Ascending aorta (tissue), 2 donors: ENCODE results near the gene TEX10. TPM values are rescaled to one million over a fixed set of nuclear protein-coding genes. Genes with fewer than 3 reads are reported as not detected.

Source experiments
- DNase-seq, 2 donors: peaks; one replicate each; pipeline ENCODE4 v3.0.0-alpha.2; 2019; ENCODE audit warnings: low spot score in 2 of 2
- H3K27ac ChIP-seq, 2 donors: fragments of 200-600 bp; sonication (generic); one replicate each; pipeline ENCODE4 v1.5.1; 2016 to 2017; ENCODE audit warnings: mild to moderate bottlenecking in 1 of 2
- H3K27me3 ChIP-seq: fragments of 200-600 bp; sonication (generic); one replicate; pipeline ENCODE4 v1.5.1; 2017
- H3K36me3 ChIP-seq, 2 donors: fragments of 200-600 bp; sonication (generic); one replicate each; pipeline ENCODE4 v1.5.1; 2016
- H3K4me1 ChIP-seq, 2 donors: fragments of 200-600 bp; sonication (generic); one replicate each; pipeline ENCODE4 v1.5.1; 2016 to 2017; ENCODE audit warnings: mild to moderate bottlenecking in 1 of 2
- H3K4me3 ChIP-seq, 2 donors: fragments of 200-600 bp; sonication (generic); one replicate each; pipeline ENCODE4 v1.5.1; 2016 to 2017; ENCODE audit warnings: mild to moderate bottlenecking in 1 of 2
- H3K9me3 ChIP-seq, 2 donors: fragments of 200-600 bp; sonication (generic); one replicate each; pipeline ENCODE4 v1.5.1; 2016
- CTCF ChIP-seq, 3 experiments: fragments of 200-600 bp in 2 of 3; fragments of 450-650 bp in 1 of 3; sonication (generic) in 2 of 3; IDR thresholded peaks; one replicate each; pipeline ENCODE4 v1.5.1; 2016 to 2019; ENCODE audit warnings: antibody characterized with exemption in 3 of 3, mild to moderate bottlenecking in 1 of 3, moderate library complexity in 1 of 3
- intact Hi-C: fragments of 100-400 bp; cut with DNase I; formaldehyde crosslinking; loops from one replicate; pipeline ENCODE4 v1.15.1; 2023
- total RNA-seq: library from RNA; depleted of rRNA; stranded (reverse); fragments of >200 nt; gene quantifications from one replicate; pipeline ENCODE4 v1.1.0, GENCODE V29; 2016

TEX10 gene
- total RNA-seq, 1 donor from 2014 or later: 2.3 TPM

DNA sequence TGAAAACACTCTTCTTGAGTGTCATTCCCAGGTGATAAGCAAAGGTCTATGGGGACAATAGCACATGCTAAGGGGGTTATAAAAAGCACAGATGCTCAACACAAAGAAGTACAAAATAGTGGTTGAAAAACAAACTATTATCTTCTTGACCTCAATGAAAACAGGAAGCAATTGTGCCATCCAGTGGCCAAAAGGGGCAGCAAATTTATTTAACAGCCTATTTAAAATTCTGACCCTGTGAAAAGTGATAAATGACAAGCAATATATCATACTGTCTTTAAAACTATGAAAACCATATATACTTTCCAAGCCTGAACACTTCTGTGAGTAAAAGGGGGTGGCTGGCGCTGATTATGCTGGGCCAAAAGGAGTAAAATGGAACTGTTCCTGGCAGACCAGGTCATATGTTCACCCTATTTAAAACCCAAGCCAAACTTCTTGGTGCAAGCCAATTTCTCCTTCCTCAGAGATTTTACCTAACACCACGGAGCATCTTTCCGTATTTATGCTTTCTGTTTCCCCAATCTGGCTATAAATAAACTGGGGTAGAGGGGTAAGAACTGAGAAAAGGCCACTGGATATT is 29.7 kb downstream of the TEX10 start:
- Histone ChIP-seq H3K4me1 (no peaks in the 10 kb centered on the region), H3K4me3 (no peak overlapping the region), H3K9me3 (no peaks in the 10 kb centered on the region), H3K36me3 (peaks cover 17 to 22% of the 10 kb centered on the region in 2 donors), H3K27ac (no peak overlapping the region), H3K27me3 (no peaks in the 10 kb centered on the region)
- TF ChIP-seq CTCF (IDR thresholded peaks at IDR 0.05): peak in 2 of 3 experiments; percentile 59 to 69
- intact Hi-C loops: loop anchor here (2.0 to 10.0 kb wide), 2 partner anchors 272 to 1138 kb away; no protein-coding TSS in a partner anchor
- no peak for DNase-seq

- Histone ChIP-seq H3K27ac (no peak overlapping the region), H3K4me1 (no peaks in the 10 kb centered on the region), H3K27me3 (no peaks in the 10 kb centered on the region), H3K9me3 (no peaks in the 10 kb centered on the region), H3K4me3 (no peak overlapping the region), H3K36me3 (peaks cover 7 to 13% of the 10 kb centered on the region in 2 donors)
- no peak for DNase-seq
- no peak for TF ChIP-seq CTCF (IDR thresholded peaks at IDR 0.05)
- intact Hi-C loops: no loop called here
These were observed 35.0 kb downstream of the TEX10 start for GRCh38 chr9:100317706-100318105.

DNA sequence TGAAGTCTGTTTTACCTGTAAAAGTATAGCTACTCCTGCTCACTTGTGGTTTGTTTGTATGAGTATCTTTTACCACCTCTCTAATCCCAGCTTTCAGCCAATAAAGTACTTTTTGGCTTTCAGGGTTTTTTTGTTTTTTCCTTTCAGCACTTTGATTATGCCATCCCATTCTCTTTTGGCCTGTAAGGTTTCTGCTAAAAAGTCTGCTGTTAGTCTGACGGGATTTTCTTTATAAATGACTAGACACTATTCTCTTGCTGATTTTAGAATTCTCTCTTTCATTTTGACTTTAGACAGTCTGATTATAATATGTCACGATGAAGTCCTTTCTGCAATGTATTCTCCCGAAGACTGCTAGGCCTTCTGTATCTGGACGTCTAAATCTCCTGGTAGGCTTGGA is 37.2 kb downstream of the TEX10 start:
- Histone ChIP-seq H3K27me3 (no peaks in the 10 kb centered on the region), H3K4me3 (no peak overlapping the region), H3K4me1 (no peaks in the 10 kb centered on the region), H3K27ac (no peak overlapping the region), H3K9me3 (no peaks in the 10 kb centered on the region), H3K36me3 (peaks cover 7 to 18% of the 10 kb centered on the region in 2 donors)
- DNase-seq: no peak
- no peak for TF ChIP-seq CTCF (IDR thresholded peaks at IDR 0.05)
- intact Hi-C loops: no loop called here

DNA sequence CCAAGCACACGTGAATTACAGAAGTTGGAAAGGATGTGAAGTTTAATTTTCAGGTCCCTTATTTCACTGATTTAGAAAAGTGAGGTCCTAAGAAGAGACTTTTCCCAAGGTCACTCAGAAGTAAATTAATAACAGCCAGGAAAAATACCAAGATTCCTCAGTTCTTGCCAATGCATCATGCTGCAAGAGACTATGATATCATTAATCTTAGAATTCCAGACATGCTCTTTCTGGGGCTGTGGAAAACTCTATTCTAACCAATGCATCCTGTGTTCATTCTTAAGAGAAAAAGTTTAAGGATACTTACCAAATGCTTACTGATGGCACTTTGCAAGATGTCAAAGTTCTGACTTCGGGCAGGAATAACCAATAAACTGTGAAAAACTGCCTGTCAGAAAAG is 42.8 kb downstream of the TEX10 start:
- no peaks in the 10 kb centered on the region for H3K9me3 ChIP-seq
- no peak for TF ChIP-seq CTCF (IDR thresholded peaks at IDR 0.05)
- H3K27me3 ChIP-seq: no peaks in the 10 kb centered on the region
- H3K4me3 ChIP-seq: no peak overlapping the region
- intact Hi-C loops: no loop called here
- peaks cover 3 to 7% of the 10 kb centered on the region in 2 donors for H3K36me3 ChIP-seq
- no peak overlapping the region for H3K27ac ChIP-seq
- peaks cover 0 to 9% of the 10 kb centered on the region in 2 donors for H3K4me1 ChIP-seq
- DNase-seq: no peak

DNA sequence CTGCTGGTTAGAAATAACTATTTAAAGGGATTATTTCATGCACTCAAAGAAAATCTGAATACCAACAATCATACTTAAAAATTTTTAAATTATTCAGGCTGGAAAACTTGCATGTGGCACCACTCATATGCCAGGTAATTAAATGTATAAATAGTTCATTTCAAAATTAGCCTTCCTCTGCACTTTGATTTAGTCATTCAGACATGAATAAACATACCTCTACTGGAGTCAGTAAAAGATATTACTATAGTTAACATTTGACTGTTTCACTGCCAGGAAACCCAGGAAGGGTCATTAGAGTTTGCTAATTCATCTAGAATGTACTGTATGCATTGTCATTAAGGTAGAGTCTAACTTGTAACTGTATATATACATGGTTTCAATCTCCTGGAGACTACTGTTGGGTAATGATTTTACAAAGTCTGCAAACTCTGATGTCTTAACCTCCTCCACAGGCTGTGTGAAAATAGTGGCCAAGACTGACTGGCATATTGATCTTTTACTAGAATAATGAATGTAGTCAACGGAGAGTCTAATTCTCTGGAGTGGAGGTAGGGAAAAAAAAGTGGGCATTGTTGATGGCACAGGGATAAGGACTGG is 43.7 kb downstream of the TEX10 start:
- no peak overlapping the region for H3K27ac ChIP-seq
- H3K9me3 ChIP-seq: no peaks in the 10 kb centered on the region
- no peak overlapping the region for H3K4me3 ChIP-seq
- no peak for TF ChIP-seq CTCF (IDR thresholded peaks at IDR 0.05)
- H3K4me1 ChIP-seq: peaks cover 0 to 9% of the 10 kb centered on the region in 2 donors
- intact Hi-C loops: no loop called here
- H3K27me3 ChIP-seq: no peaks in the 10 kb centered on the region
- no peak for DNase-seq
- peaks cover 5 to 11% of the 10 kb centered on the region in 2 donors for H3K36me3 ChIP-seq
